ENCODE results near the gene NAIF1.

NAIF1 gene

DNA sequence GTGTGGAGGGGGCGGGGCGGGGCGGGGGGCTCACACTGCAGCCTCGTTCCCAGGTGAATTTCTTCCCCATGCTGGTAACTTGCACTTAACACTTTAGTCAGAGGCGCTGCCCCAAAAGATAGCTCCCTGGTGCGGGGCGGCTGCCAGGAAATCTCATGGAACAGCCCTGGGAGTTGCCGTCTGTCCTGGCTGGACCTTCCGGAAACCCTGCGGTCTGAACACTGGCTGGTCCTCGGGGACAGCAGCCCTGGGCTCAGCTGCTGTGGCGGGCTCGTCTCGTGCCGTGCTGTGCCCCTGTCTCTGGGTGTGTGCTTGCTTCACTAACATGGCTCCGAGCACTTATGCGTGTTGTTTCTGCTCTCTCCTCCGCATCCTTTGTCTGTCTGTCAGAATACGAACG lies 34.6 kb upstream of the NAIF1 start:
- DNase-seq = no peak

- no peak for DNase-seq
Measured at GRCh38 chr9:128101231-128101661, 34.1 kb upstream of the NAIF1 start.

GRCh38 chr9:128100581-128100980 lies 33.5 kb upstream of the NAIF1 start:
- DNase-seq = no peak

- no peak for DNase-seq
Measured at GRCh38 chr9:128099932-128100491, 32.9 kb upstream of the NAIF1 start.

- DNase-seq = peak in 1 of 2 experiments; percentile 45
Measured at GRCh38 chr9:128099231-128099931, 32.3 kb upstream of the NAIF1 start.

DNA sequence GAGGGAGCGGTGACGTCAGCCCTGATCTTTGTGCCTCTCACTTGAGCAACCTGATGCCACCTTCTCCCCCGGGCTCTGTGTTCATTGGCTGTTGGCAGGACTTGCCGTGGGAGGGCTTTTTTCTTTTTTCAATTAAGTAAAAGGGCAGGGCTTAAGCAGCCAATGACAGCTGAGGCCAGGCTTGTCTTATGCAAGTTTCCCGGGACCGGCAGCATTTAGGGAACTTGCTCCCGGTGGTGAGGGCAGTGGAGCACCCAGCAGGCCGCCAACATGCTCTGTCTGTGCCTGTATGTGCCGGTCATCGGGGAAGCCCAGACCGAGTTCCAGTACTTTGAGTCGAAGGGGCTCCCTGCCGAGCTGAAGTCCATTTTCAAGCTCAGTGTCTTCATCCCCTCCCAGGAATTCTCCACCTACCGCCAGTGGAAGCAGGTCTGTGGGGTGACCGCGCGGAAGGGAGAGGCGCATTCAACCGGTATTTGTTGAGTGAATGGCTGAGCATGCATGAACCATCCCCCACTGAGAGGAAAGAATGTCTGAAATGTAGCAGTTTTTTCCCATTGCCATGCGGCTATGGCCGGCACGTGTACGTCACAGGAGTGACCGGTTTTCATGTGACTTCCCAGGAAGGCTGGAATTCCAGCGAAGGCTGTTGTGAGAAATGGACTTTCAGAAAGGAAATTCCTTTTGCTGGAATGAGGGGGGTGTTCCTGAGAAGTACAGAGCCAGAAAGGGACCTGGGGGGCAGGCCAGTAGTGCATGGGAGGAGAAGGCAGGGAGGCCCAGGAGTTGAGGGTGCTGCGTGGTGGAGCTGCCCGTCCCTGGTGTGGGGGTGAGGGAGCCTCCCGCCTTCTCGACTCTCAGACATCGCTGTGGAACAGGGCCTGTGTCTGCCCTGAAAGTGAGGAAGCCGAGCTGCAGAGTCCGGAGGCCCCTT lies 31.4 kb upstream of the NAIF1 start:
- peak; percentile 98 for DNase-seq

- no peak for DNase-seq
Measured at GRCh38 chr9:128097543-128098296, 30.6 kb upstream of the NAIF1 start.

DNA sequence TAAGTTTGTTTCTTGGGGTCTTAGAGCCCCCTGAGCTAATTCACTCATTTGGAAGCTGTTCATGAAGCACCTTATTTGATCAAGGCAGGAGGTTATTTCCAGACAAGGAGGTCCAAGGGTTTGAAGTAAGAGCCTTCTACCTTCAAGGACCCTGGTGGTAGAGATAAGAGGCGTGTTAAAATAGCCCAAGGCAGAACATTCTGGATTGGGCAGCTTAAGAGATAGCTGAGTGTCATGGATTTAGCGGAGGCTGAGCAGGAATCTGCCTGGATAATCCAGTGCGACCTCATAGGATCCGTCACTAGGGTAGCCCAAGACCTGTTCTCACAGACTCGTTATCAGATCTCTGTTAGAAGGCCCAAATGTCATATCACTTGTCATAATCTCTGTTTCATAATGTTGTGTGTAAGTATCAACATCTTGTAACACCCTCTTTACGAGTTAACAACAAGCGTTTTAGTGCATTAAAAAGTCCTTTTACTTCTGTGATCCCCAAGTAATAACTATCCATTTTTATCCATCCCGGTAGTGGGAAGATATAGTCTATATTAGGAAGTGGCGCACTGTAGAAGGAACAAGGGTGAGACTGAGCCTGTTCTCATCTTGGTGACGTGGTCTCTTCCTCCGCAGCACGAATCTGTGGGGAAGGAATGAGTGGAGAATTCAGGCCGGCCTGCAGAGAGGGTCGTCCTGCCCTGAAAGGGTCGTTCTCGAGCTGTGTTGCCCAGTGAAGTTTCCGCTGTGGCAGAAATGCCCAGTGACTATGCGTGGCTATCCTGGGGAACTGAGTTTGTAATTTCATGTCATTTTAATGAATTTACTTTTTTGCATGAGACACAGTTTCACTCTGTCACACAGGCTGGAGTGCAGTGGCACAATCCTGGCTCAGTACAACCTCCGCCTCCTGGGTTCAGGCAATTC lies 29.8 kb upstream of the NAIF1 start:
- DNase-seq = no peak

DNA sequence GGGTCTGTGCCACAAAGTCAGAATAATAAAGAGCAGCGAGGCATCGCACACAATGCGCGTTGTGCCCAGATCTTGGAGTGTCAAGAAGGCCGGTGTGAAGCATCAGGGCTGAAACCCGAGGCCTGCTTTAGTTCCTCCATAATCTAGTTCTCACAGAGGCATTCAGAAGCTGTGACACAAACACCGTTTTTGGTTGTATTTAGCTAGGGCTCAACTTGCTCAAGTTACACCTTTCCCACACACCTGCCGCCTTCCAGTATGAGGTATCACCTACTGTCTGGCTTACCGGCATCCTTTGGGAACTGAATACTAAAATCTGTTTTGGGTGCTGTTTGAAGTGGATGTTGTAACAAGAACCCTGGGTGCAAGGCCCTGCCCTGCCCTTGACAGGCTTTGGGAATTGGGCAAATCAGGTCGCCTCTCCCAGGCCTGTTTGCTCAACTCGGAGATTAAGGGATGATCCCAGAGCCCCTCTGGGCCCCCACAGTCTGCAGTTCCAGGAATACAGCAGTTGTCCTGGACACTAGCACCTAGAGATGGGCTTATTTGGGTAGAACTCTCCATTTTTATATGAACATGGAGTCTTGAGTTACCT lies 27.9 kb upstream of the NAIF1 start:
- no peak for DNase-seq

- peak; percentile 54 to 84 for DNase-seq
Measured at GRCh38 chr9:128094166-128094949, 27.2 kb upstream of the NAIF1 start.

GRCh38 chr9:128093011-128093410 lies 25.9 kb upstream of the NAIF1 start:
- DNase-seq = no peak

DNA sequence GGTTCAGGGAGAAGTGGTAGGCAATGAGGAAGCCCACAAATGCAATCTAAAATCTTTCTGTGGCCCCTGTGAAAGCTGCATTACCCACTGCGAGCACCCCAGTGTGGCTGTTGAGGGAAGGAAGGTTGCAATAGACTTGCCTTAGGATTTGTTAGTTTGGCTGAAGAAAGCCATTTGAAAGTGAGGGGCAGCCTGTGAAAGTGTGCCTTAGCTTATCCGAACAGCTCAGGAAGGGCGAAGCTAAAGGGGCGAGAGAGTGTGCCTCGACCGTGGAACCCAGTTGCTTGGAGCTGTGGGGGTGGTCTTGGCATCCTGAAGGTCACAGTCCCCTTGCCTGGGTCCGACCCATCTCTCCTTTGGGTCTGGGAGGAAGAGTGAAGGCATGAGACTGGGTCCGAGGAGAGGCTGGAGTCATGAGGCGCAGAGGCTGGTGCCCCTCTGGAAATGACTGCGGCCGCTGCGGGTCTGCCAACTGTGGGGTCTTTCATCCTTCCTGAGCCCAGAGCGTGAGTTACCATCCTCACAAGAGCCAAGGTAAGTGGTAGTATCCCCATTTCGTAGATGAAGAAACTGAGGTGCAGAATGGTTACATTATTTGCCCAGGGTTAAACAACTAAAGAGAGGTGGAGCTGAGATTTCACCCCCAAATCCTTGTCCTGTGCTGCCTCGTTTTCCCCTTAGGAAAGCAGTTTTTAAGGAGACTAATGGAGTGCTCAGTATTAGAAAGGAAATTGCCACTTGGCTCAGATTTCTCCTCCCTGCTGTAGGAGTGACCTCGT lies 25.3 kb upstream of the NAIF1 start:
- DNase-seq = no peak

DNA sequence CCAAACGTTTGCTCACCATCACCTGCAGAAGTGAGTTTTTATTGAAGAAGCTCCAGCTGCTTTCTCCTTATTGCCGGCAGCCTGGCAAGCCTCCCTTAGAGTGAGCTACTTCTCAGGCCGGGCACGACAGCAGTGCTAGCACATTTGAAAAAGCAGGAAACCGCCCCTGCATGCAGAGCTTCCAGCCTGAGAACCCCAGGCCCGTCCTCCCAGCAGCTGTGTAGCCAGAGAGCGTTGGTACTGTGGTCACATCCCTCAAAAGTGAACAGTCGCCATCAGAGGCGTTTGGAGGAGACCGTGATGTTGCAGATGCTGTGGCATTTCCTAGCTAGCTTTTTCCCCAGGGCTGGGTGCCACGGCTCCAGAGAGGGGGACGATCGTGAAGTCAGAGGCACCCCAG lies 24.5 kb upstream of the NAIF1 start:
- no peak for DNase-seq

DNA sequence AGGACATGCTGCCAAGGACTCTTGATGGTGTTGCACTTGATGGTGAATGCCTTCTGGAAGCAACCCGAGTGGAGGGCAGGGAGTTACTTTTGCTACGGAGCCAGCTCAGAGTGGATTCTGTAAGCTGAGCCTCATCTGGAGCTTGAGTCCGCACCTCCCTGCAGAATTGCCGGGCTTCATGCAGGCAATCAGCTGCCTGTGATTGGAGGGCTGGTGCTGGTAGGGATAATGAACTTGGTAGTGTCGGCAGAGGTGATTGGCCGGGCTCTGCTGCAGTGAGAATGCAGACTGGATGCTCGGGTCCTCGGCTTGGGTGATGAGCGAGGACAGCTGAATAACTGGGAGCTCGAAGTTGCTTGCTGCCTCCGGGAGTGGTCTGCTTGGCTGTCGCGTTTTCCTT lies 24.0 kb upstream of the NAIF1 start:
- DNase-seq = peak; percentile 72 to 89

DNA sequence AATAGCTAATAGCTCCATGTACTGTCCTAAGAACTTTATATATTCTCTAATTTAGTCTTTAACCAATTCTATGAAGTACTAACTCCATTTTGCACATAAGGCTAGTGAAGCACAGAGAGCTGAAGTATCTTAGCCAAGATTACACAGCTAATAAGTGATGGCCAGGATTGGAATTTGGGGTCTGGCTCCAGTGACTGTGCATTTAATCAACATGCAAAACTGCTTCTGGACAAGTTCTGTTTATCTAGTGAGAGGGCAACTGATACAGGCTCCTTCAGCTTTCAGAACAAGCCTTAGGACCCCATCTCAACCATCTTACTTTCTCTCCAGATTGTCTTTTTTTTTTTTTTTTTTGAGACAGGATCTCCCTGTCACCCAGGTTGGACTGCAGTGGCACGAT lies 22.2 kb upstream of the NAIF1 start:
- no peak for DNase-seq

DNA sequence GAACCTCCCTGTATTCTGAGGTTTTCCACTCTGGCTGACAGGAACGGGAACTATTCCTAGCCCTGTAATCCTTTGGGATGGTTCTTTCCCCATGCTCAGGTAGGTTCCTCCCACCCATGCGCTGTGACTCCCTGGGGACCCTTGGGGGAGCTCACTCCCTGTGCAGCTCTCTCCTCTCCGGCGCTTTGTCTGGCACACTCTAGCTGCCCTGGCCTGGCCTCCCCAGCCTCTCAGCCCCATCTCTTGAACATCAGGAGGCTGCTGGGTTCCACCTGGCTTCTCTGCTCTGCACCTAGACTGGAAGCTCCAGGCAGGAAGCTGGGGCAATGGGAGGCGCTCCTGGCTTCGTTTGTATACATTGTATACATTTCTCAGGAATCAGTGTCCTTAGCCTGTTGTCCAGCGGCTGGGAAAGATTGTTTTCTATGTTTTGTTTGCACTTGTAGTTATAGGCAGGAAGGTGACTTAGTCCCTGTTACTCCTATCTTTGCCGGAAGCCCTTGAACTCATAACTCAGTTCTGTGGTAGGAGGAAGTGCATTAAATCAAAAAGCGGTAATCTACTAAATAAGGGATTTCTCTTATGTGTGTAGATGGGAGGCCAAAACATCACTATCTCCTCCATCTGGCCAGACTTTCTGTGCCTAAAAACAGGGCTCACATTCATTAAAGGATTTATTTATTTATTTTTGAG lies 21.3 kb upstream of the NAIF1 start:
- no peak for DNase-seq

DNA sequence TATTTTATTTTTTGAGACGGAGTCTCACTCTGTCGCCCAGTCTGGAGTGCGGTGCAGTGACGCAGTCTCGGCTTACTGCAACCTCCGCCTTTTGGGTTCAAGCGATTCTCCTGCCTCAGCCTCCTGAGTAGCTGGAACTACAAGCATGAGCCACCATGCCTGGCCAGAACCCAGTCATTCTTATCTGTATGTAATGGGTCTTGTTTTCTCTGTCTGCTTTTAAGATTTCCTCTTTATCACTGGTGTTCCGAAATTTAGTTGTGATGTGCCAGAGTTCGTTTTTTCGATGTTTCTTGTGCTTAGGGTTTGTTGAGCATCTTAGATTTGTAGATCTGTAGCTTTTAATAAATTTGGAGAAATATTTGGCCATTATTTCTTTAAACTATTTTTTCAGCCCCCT lies 20.1 kb upstream of the NAIF1 start:
- no peak for DNase-seq

DNA sequence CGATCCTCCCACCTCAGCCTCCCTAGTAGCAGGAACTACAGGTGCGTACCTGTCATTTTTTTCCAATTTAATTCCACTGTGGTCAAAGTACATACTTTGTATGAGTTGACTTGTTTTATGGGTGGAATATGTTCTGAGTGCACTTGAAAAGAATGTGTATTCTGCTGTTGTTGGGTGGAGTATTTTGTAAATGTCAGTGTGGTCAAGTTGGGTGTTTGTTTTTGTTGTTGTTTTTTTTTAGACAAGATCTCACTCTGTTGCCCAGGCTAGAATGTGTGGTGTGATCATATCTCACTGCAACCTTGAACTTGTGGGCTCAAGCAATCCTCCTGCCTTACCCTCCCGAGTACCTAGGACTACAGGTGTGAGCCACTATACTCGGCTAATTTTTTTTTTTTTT lies 18.8 kb upstream of the NAIF1 start:
- DNase-seq = no peak

DNA sequence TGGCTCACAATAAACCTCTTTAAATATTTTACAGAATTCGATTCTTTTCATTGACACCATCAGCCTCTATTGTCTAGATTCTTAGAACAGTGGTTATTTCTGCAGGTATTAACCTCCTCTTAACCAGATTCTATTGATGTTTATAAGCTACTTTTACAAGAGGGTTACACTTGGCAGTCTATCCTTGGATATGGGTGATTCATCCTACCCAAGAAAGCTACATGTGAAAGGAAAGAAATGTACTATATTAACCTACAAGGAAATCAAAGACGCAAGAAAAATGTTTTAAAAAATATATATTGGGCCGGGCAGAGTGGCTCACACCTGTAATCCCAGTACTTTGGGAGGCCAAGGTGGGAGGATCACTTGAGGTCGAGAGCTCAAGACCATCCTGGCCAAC lies 17.6 kb upstream of the NAIF1 start:
- DNase-seq = no peak
